ENCODE data around the gene SYNE1.

SYNE1 gene

GRCh38 chr6:152130441-152130840 is 506.7 kb downstream of the SYNE1 start:
- DNase-seq, result no peak

GRCh38 chr6:152129691-152130151 is 507.4 kb downstream of the SYNE1 start:
- peak; percentile 31 for DNase-seq

DNA sequence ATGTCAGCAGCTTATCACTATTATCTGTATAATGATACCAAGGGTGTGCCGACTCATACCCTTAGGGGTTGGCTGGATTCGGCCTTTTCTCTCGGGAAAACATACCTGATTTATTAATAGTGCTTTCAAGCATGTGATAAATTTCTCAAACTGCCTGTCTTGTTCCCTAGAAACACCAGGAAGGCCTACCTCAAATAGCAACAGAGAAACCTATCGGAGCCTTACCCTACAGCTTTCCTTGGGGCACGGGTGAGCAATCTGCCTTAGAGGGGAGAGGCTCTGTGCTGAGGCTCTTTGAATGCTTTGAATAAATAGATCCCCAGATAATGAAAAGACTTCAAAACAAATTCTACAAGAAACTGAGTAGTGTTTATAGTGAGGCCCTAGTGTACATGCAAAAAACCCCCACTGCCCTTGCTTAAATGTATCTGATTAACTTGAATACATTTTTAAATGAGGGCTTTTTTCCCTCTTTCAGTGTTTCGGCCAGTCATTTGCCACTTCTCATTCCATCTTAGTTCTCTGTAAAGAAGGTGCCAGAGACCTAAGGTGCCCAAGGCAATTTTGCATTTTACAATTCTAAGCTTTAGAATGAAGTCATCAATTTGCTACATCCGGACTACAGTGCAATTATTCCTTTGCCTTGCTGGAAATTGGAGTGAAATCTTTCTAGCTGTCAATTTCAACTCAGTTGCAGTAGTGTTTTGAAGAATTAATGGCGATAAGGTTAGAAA is 509.6 kb downstream of the SYNE1 start:
- no peak for DNase-seq

GRCh38 chr6:152124429-152125074 is 512.6 kb downstream of the SYNE1 start:
- peak; percentile 66 for DNase-seq

DNA sequence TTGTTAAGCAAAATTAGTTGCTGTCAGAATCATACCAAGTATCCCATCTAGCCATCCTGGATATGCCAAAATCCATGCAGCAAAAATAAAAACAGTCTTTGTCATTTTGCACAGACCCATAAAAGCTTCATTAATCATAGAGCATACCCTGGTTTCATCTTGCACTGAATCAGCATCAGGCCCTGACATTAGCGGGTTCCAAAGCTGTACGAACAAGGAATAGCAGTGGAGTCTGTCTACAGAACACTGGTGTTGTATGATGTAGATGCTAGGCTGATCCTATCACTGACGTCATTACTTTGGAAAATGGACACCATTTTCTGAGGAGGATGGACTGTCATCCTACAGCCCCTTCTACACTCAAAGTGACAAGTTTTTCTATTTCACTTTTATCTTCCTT is 514.1 kb downstream of the SYNE1 start:
- DNase-seq, result no peak

GRCh38 chr6:152122434-152122833 is 514.7 kb downstream of the SYNE1 start:
- no peak for DNase-seq

GRCh38 chr6:152121910-152122309 is 515.3 kb downstream of the SYNE1 start:
- DNase-seq, result no peak

DNA sequence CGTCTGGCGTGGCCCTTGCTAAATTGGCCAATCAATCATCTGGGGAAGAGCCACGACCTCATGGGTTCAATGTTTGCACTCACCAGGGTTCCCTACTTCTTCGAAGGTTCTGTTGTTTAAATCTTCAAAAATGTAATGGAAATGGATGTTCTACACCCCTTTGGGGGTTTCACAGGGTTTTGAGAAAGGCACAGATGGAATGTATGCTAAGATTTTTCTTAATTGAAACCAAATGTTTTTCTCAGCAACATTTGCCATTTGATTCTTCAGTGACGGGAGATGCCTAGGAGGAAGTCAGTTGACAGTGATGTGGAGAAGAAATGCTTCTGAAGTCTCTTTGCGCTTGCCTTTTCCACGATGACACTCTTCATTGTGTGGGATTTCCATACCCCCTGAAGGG is 517.3 kb downstream of the SYNE1 start:
- DNase-seq, result peak; percentile 72

DNA sequence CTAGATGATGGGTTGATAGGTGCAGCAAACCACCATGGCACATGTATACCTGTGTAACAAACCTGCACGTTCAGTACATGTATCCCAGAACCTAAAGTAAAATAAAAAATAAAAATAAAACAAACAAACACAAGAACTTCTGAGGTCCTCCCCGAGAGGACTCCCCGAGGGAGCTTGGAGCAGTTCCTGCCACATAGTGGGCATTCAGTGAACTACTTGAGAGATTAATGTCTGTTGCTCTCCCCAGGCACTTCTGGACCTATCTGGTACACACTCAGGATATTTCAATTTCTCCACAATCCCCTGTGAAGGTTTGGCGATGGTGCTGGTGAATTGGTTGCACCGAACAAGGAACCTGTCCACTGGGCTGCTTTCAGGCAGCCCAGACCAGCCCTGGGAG is 518.5 kb downstream of the SYNE1 start:
- DNase-seq, result no peak

DNA sequence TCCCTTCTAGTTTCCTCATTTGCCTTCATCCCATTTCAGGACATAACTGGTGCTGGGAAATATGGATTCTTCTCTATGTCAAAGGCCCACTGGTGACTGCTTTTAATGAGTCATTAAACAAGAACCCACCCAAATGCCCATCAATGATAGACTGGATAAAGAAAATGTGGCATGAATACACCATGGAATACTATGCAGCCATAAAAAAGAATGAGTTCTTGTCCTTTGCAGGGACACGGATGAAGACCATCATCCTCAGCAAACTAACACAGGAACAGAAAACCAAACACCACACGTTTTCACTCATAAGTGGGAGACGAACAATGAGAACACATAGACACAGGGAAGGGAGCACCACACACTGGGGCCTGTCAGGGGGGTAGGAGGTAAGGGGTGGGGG is 518.9 kb downstream of the SYNE1 start:
- DNase-seq, result no peak

GRCh38 chr6:152117156-152118133 is 519.7 kb downstream of the SYNE1 start:
- DNase-seq, result no peak

- no peak for DNase-seq
These were observed 524.5 kb downstream of the SYNE1 start for GRCh38 chr6:152112491-152113261.

GRCh38 chr6:152110886-152111820 is 526.0 kb downstream of the SYNE1 start:
- peak; percentile 31 for DNase-seq

DNA sequence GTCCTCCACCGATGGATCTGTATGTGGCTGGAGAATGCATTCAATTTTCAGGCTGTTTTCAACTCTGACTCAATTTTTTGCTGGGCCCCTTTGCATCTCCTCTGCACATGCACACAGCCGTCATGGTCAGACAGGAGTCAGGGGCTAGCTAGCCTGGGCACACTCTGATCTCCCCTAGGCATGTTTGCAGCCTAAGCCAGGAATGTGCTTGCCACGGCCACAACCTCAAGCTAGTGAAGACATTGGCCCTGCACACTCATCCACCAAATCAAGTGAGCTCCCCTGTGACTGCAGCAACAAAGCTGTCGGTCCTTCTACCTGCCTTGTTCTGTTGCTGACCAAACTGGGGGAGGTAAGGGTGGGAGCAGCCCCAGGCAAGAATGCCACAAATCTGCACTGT is 529.2 kb downstream of the SYNE1 start:
- DNase-seq, result no peak

DNA sequence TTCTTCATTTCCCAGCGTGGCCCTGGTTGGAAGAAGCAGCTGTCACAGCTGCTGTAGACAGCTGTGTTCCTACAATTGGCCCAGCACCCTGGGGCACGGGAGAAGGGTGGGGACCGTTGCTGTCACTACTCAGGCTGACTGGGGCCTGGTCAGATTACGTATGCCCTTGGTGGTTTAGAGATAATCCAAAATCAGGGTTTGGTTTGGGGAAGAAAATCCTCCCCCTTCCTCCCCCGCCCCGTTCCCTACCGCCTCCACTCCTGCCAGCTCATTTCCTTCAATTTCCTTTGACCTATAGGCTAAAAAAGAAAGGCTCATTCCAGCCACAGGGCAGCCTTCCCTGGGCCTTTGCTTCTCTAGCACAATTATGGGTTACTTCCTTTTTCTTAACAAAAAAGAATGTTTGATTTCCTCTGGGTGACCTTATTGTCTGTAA is 537.0 kb downstream of the SYNE1 start:
- DNase-seq, result peak; percentile 27

- no peak for DNase-seq
These were observed 537.5 kb downstream of the SYNE1 start for GRCh38 chr6:152099446-152100182.

DNA sequence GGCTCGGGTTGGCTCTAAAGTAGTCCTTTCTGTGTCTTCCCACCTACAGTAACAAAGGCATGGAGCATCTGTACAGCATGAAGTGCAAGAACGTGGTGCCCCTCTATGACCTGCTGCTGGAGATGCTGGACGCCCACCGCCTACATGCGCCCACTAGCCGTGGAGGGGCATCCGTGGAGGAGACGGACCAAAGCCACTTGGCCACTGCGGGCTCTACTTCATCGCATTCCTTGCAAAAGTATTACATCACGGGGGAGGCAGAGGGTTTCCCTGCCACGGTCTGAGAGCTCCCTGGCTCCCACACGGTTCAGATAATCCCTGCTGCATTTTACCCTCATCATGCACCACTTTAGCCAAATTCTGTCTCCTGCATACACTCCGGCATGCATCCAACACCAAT is 538.5 kb downstream of the SYNE1 start:
- no peak for DNase-seq

DNA sequence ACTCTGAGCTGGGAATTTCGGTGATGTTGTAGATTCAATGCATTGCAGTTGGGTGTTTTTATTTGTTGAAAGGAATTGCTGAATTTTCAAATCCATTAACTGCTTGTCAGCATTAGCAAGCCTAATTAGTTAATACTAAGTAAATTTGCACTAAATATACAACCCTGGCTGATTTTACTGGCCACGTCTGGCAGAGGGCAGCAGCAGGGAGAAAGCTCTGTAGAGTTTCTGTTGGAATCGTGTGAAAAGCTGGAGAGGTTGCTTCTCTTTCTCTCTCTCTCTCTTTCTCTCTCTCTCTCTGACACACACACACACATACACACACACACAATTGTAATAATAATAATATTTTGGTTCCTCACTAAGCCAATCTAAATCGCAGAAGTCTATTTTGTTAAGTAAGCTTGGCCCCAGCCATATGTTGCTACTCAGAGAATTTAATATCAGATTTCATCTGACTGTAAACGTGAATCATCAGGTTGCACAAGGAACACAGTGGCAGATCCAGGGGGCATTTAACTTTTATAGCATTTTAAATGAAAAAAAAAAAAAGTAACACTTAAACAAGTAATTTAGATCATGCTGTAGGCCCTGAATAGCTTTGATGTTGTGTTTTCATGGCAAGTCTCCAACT is 540.2 kb downstream of the SYNE1 start:
- DNase-seq, result peak; percentile 91

- DNase-seq, result peak; percentile 99
These were observed 542.1 kb downstream of the SYNE1 start for GRCh38 chr6:152094992-152095592.
